Astrocyte (in vitro differentiated cells and primary cell): Measurements from ENCODE around the gene AK5.

ENCODE experiments used
- EZH2 ChIP-seq: IDR thresholded peaks from 2 replicates; pipeline ENCODE4 v1.6.1; 2012; ENCODE audit warnings: mild to moderate bottlenecking, low read length, inconsistent platforms; ENCODE audit not compliant: insufficient read depth
- TF ChIP-seq, protein P1 (sequence below): IDR thresholded peaks from 2 replicates; pipeline ENCODE4 v1.5.1; 2011; ENCODE audit warnings: low read depth, mild to moderate bottlenecking, inconsistent platforms, low read length, moderate library complexity; ENCODE audit not compliant: insufficient read depth

DNA sequence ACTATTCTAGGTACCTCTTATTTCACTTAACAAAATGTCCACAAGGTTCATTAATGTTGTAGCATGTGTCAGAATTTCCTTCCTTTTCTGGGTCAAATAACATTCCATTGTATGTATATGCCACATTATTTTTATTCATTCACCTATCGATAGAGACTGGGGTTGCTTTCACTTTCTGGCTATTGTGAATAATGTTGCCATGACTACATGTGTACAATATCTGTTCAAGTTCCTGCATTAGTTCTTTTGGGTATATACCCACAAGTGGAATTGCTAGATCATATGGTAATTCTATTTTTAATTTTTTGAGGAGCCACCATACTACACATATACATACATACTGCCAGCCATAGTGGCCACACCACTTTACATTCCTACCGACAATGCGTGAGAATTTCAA, 242.2 kb downstream of the AK5 start:
- TF ChIP-seq, protein P1, sequence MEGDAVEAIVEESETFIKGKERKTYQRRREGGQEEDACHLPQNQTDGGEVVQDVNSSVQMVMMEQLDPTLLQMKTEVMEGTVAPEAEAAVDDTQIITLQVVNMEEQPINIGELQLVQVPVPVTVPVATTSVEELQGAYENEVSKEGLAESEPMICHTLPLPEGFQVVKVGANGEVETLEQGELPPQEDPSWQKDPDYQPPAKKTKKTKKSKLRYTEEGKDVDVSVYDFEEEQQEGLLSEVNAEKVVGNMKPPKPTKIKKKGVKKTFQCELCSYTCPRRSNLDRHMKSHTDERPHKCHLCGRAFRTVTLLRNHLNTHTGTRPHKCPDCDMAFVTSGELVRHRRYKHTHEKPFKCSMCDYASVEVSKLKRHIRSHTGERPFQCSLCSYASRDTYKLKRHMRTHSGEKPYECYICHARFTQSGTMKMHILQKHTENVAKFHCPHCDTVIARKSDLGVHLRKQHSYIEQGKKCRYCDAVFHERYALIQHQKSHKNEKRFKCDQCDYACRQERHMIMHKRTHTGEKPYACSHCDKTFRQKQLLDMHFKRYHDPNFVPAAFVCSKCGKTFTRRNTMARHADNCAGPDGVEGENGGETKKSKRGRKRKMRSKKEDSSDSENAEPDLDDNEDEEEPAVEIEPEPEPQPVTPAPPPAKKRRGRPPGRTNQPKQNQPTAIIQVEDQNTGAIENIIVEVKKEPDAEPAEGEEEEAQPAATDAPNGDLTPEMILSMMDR: no peak
- TF ChIP-seq EZH2: no peak
